Adrenal gland (tissue), 12 donors: Measurements from ENCODE around the gene GPRIN3. TPM values are rescaled to one million over a fixed set of nuclear protein-coding genes. Genes with fewer than 3 reads are reported as not detected.

Experiments used
- DNase-seq, 7 donors: peaks; one replicate each; pipeline ENCODE4 v3.0.0-alpha.2; 2019 to 2020
- H3K27ac ChIP-seq, 5 donors: fragments of 200-600 bp; sonication (generic) in 4 of 5; 1 replicate in 3 of 5; 2 replicates in 2 of 5; pipeline versions ENCODE4 v1.5.1 to v1.8.0; 2016 to 2020; ENCODE audit warnings: mild to moderate bottlenecking in 1 of 5
- H3K27me3 ChIP-seq: fragments of 200-600 bp; 2 replicates; pipeline ENCODE4 v1.8.0; 2021
- H3K36me3 ChIP-seq, 2 donors: fragments of 200-600 bp; replicated peaks in 1 of 2; 1 replicate in 1 of 2; 2 replicates in 1 of 2; pipeline versions ENCODE4 v1.5.1 to v1.8.0; 2018 to 2022
- H3K4me1 ChIP-seq, 2 donors: fragments of 200-600 bp; replicated peaks in 1 of 2; 1 replicate in 1 of 2; 2 replicates in 1 of 2; pipeline versions ENCODE4 v1.5.1 to v1.8.0; 2018 to 2021
- H3K4me3 ChIP-seq, 4 donors: fragments of 200-600 bp; sonication (generic) in 3 of 4; one replicate each; pipeline ENCODE4 v1.5.1; 2016 to 2018
- H3K9me3 ChIP-seq, 3 donors: fragments of 200-600 bp; sonication (generic) in 1 of 3; replicated peaks in 1 of 3; 1 replicate in 2 of 3; 2 replicates in 1 of 3; pipeline versions ENCODE4 v1.5.1 to v1.8.0; 2016 to 2021
- CTCF ChIP-seq, 6 experiments: fragments of 450-650 bp in 4 of 6; fragments of 200-600 bp in 2 of 6; sonication (generic) in 1 of 6; IDR thresholded peaks; 1 replicate in 5 of 6; 2 replicates in 1 of 6; pipeline versions ENCODE4 v1.5.1 to v1.8.0; 2016 to 2021; ENCODE audit warnings: antibody characterized with exemption in 6 of 6, mild to moderate bottlenecking in 2 of 6, moderate library complexity in 1 of 6
- POLR2A ChIP-seq, 2 donors: fragments of 450-650 bp; IDR thresholded peaks; one replicate each; pipeline ENCODE4 v1.6.1; 2017; ENCODE audit warnings: antibody characterized with exemption in 2 of 2, mild to moderate bottlenecking in 2 of 2, moderate library complexity in 1 of 2
- WGBS, 4 donors: extraction: QIAGEN DNeasy Blood & Tissue Kit in 2 of 4; methylation state at CpG; one replicate each; pipeline versions ENCODE4 v1.1.5 to v1.1.7; 2013 to 2017; 5-methylcytosine and 5-hydroxymethylcytosine counted together
- intact Hi-C, 2 donors: fragments of 100-400 bp; cut with DNase I; formaldehyde crosslinking; loops; one replicate each; pipeline versions ENCODE4 v1.14.1 to v1.15.0; 2022 to 2023
- polyA plus RNA-seq, 3 donors: library from polyadenylated mRNA; stranded (reverse); fragments of 200-250 nt in 2 of 3; fragments of 350-450 nt in 1 of 3; fragmentation: Illumina TruSeq in 1 of 3; extraction: RNeasy Lipid Tissue Mini Kit (QIAGEN cat#74804) in 1 of 3; gene quantifications; one replicate each; pipeline ENCODE4 v1.2.3, GENCODE V29; 2013 to 2014
- total RNA-seq, 9 donors: library from RNA; depleted of rRNA in 4 of 9; stranded (reverse); fragments of >200 nt in 4 of 9; fragments of 120-200 nt in 1 of 9; fragmentation: NEBNext Ultra II Directional in 1 of 9; extraction: Animal tissue kit (Norgen Biotek cat#: 25700) in 1 of 9; gene quantifications; one replicate each; pipeline versions ENCODE4 v1.1.0 to v1.2.4, GENCODE V29; 2013 to 2023
- donor health status: healthy with polysubstance abuse.
- donor health status: Bipolar disorder and iron deficiency.
- donor health status: DM: yes; HTN: yes; CAD: no.
- donor health status: DM: no; HTN: no; CAD: no.
- donor health status: DM: no; HTN: no; CAD: no.
- donor health status: DM: yes; HTN: yes; CAD: no.

Gene GPRIN3
- total and polyA plus RNA-seq, 12 donors: 0.47 to 4.6 (median 2.2) TPM

DNA sequence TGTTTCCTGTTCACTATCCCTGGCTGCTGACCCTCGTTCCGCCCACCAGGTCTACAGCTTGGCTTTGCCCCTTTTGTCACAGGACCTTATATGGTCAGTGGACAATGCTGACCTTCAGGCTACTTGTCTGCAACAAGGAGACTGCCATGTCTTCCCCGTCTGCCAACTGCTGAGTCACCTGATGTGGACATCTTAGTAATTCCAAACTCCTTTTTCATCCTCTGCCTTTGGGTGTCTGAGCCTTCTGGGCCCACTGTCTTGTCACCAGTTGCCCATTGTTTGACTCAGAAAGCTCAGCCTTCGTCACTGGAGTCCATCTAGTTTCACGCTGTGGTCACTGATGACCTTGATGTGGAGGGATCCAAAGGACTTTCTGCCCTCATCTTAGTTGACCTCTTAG is 30.2 kb downstream of the GPRIN3 start:
- Histone ChIP-seq H3K27me3 (no peaks in the 10 kb centered on the region), H3K36me3 (no peaks in the 10 kb centered on the region), H3K4me1 (no peaks in the 10 kb centered on the region), H3K4me3 (no peak overlapping the region), H3K27ac (no peak overlapping the region), H3K9me3 (no peaks in the 10 kb centered on the region)
- 72 to 87% (median 78%) methylated on average over 5 of the region's 5 CpGs for WGBS, 4 donors
- TF ChIP-seq POLR2A (IDR thresholded peaks at IDR 0.05) (no peak), CTCF (IDR thresholded peaks at IDR 0.05) (no peak)
- intact Hi-C loops: no loop called here
- DNase-seq: no peak

DNA sequence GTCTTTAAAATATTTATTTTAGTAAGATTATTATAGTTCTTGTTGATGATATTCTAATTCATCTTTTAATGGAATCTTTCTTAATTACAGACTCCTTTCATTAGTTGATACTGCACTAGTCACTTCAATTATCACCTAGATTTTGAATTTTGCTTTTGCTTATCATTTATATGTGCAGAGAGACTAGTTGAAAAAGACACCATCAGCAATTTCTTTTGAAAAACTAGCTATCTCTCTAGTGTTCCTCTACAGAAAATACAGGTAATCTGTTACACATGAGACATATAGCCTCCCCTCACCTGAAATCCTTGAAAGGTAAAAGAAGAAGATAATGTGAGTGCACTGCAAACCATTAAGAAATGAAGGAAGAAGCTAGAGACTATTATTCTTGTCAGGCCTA is 31.3 kb downstream of the GPRIN3 start:
- Histone ChIP-seq H3K4me1 (no peaks in the 10 kb centered on the region), H3K27ac (no peak overlapping the region), H3K36me3 (no peaks in the 10 kb centered on the region), H3K27me3 (no peaks in the 10 kb centered on the region), H3K4me3 (no peak overlapping the region), H3K9me3 (no peaks in the 10 kb centered on the region)
- TF ChIP-seq CTCF (IDR thresholded peaks at IDR 0.05): no peak
- no peak for TF ChIP-seq POLR2A (IDR thresholded peaks at IDR 0.05)
- intact Hi-C loops: no loop called here
- no peak for DNase-seq

DNA sequence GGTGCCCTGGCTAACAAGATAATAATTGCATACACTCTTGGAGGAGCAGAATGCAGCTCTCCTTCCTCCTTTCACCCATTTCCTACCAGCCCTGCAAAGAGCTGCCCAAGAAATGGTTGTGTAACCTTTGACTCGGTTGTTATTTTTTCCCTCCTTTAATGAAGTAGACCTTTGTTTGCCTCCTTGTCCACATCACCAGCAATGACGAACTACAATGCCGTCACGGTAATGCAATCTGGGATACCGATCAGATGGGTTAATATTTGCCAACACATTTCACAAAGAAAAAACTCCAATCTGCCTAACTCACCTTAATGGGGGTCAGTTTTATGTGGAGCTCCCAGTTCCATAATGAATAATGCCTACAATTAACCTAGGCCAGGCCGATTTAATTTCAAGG is 32.0 kb downstream of the GPRIN3 start:
- H3K4me3 ChIP-seq: no peak overlapping the region
- intact Hi-C loops: no loop called here
- no peak for TF ChIP-seq POLR2A (IDR thresholded peaks at IDR 0.05)
- no peak for TF ChIP-seq CTCF (IDR thresholded peaks at IDR 0.05)

GRCh38 chr4:89273741-89274141 is 33.9 kb downstream of the GPRIN3 start:
- intact Hi-C loops: no loop called here
- no peak for TF ChIP-seq POLR2A (IDR thresholded peaks at IDR 0.05)
- WGBS, 4 donors: 70 to 87% (median 83%) methylated on average over 5 of the region's 5 CpGs

More for the DNA sequence above, 32.0 kb downstream of the GPRIN3 start:
- no peak overlapping the region for H3K27ac ChIP-seq
- H3K36me3 ChIP-seq: no peaks in the 10 kb centered on the region
- H3K27me3 ChIP-seq: no peaks in the 10 kb centered on the region
- DNase-seq: no peak
- WGBS, 4 donors: 63 to 69% (median 66%) methylated on average over 6 of the region's 6 CpGs
- no peaks in the 10 kb centered on the region for H3K4me1 ChIP-seq
- no peaks in the 10 kb centered on the region for H3K9me3 ChIP-seq

GRCh38 chr4:89270792-89271191 is 36.8 kb downstream of the GPRIN3 start:
- Histone ChIP-seq H3K36me3 (no peaks in the 10 kb centered on the region), H3K27me3 (no peaks in the 10 kb centered on the region), H3K4me1 (no peaks in the 10 kb centered on the region), H3K4me3 (no peak overlapping the region), H3K27ac (no peak overlapping the region), H3K9me3 (no peaks in the 10 kb centered on the region)
- TF ChIP-seq POLR2A (IDR thresholded peaks at IDR 0.05): no peak
- TF ChIP-seq CTCF (IDR thresholded peaks at IDR 0.05): no peak
- intact Hi-C loops: no loop called here
- no peak for DNase-seq
- WGBS, 4 donors: 69 to 75% (median 75%) methylated on average over 1 of the region's 1 CpG

More at GRCh38 chr4:89273741-89274141, 33.9 kb downstream of the GPRIN3 start:
- DNase-seq: no peak
- H3K27me3 ChIP-seq: no peaks in the 10 kb centered on the region
- H3K9me3 ChIP-seq: no peaks in the 10 kb centered on the region
- no peaks in the 10 kb centered on the region for H3K36me3 ChIP-seq
- H3K4me3 ChIP-seq: no peak overlapping the region
- no peaks in the 10 kb centered on the region for H3K4me1 ChIP-seq
- no peak overlapping the region for H3K27ac ChIP-seq
